ENCODE measurements around the gene LRRC4B.

- no peak for TF ChIP-seq CTCF (IDR thresholded peaks at IDR 0.05)
- TF ChIP-seq POLR2A (IDR thresholded peaks at IDR 0.05), result no peak
Measured at GRCh38 chr19:50549059-50549926, 18.9 kb downstream of the LRRC4B start.

Measured in heart left ventricle (tissue), 13 donors.